Islet of Langerhans (tissue), 1 donor: ENCODE data around the gene LLGL2.

Experiments
- FAIRE-seq: peaks from one replicate; lab custom pipeline; 2011; peaks lifted over from hg19 to GRCh38; lab: Jason Lieb, UNC

LLGL2 gene

DNA sequence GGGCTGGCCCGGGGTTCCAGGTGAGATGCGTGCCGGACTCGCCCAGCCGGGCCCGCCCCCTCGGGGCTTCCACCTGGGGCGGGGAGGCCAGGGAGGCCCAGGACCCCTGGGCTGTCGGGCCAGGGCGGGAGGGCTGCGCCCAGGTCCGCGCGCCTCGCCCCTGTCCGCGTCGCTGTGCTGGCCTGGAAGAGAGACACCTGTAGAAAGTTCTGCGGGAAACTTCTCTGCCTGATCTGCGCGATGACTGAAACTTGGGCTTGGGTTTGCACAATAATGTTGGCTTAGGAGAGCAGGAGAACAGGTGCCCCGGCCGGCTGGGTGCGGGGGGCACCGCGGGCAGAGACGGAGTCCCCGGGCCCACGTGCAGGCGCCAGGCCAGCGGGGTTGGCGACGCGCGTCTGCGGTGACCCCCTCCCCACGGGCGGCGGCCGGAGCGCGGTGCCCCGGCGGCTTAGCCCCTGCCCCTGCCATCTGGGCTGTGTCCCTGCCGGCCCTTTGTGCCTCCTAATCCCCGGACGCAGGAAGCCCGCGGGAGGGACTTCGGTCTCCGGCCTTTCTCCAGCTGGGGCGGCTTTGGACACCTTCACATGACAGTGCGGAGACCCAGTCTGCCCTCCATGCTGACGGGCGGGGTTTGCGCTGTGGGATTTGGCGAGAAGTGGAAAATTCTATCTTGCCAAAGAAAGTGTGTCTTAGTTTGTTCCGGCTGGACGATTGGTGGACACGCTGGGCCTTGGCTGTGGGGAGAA, 483 bp downstream of the LLGL2 start:
- FAIRE-seq = no peak

DNA sequence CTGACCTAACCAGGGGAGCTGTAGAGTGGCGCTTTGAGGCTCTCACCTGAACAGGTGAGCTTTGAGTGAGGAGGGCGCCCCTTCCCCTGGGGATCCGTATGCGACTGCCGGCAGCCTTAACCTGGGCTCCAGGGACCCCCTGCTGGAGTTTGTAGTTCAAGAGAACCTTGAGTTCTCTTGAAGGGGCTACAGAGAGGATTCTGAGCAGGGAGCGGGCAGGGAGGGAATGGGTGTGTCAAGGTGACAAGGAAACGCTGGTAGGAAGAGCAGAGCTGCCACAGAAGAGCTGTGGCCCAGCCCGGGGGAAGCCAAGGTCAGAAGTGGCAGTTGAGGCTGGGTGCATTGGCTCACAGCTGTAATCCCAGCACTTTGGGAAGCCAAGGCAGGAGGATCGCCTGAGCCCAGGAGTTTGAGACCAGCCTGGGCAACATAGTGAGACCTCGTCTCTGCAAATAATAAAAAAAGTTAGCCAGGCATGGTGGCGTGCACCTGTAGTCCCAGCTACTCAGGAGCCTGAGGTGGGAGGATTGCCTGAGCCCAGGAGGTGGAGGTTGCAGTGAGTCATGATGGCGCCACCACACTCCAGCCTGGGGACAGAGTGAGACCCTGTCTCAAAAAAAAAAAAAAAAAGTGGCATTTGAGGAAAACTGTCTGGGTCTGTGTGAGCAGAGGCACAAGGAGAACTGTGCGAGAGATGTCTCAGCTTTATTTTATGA, 1.2 kb downstream of the LLGL2 start:
- FAIRE-seq = no peak

DNA sequence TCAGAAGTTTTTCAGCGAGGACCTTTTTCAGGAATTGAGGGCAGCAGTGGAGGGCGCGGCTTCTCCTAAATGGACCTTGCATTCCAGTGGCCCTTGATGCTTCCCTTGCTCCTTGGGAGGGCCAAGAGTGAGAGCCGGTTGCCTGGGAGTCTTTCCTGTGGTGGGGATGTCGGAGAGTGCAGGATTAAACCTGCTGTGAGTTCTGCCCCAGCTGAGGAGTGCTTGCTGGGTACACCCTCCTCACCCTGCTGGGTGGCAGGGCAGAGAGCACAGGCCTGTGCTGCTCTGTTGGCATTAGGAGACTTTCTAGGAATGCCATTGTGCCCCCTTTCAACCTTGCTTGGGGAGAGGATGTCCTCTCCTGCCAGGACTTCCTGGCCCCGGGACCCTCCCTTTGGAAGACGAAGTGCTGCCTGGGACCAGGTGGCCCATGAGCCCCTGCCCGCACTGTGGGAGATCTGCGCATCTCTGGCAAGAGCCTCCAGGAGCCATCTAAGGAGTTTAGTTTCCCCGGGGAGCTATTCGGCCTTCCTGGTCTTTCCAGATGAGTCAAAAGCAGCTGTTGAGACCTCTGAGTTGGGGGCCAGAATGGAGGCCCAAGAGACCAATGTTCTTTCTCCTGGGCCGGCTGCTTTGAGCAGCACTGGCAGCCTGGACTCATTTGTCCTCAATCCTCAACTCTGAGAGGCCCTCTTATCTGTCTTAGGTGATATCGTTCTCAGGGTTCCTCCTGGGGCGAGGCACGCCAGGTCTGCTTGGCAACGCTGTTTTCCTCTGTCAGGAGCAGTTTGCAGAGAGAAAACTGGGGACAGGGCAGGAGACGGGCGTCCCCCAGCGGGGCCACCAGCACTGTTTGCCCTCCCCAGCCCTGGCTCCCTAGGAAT, 5.6 kb downstream of the LLGL2 start:
- no peak for FAIRE-seq

DNA sequence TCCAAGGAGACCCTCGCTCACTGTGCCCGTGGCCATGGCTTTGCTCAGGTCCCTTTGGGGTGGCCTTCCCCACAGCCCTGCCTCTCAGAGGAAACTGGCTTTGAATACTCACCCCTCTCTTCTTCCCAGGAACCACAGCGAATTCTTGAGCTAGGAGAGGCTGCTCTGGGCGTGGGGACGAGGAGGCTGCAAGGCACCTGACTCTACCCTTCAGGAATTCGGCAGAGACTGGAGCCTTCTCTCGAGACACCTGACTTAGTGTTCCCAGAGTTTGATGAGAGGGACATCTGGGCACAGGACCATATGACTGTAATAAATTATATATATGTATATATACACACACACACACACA, 6.2 kb downstream of the LLGL2 start:
- no peak for FAIRE-seq

DNA sequence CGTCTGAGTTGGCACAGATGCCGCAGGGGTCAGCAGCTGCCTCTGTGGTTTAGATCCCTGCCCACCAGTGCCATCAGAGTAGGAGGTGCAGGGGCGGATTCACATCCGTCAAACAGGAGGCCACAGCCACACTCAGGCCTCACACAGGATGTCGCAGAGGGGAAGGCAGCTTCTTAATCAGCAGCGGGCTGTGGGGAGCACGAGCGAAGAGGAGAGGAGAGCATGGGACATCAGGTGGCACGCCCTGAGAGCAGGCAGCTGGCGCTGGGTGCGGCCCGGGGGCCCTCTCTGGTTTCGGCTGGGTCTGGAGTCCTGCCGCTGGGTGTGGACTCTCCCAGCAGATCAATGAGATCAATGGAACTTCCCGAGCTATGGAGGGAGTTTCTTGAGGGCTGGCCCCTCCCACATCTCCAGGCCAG, 9.6 kb downstream of the LLGL2 start:
- FAIRE-seq = no peak

DNA sequence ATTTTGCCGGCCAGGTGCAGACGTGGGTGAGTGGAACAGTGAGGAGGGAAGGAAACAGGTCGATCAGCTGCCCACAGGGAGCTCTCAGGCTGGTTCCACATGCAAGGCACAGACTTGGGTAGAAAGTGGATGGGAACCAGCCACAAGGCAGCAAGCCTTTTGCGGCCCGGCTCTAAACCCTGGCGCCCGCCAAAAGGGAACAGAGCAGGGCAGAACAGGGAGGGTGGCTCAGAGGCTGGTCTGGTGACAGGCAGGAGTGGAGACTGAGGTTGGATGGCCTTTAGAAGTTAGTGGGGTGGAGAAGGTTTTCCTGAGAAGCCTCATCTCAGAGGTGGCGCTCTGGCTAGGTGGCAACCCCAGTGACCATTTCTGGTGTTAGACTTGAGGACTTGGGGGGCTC, 10.4 kb downstream of the LLGL2 start:
- FAIRE-seq = no peak

DNA sequence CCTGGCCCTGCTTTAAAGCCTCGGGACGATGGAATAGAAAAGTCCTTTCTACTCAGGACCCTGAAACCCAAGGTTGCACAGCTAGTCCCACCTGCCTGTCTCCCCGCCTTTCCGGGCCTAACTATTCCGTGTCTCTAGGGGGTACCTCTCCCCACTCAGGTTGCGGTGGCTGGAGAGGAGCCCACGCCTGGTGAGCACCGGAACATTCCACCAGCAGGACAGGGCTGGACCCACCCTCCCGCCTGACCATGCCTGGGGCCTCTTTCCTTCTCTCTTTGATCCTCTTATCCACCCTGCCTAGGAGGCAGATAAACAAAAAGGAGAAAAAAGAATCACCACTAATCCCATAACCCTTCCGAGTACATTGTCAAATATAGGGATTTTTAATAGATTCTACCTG, 10.9 kb downstream of the LLGL2 start:
- FAIRE-seq = no peak

DNA sequence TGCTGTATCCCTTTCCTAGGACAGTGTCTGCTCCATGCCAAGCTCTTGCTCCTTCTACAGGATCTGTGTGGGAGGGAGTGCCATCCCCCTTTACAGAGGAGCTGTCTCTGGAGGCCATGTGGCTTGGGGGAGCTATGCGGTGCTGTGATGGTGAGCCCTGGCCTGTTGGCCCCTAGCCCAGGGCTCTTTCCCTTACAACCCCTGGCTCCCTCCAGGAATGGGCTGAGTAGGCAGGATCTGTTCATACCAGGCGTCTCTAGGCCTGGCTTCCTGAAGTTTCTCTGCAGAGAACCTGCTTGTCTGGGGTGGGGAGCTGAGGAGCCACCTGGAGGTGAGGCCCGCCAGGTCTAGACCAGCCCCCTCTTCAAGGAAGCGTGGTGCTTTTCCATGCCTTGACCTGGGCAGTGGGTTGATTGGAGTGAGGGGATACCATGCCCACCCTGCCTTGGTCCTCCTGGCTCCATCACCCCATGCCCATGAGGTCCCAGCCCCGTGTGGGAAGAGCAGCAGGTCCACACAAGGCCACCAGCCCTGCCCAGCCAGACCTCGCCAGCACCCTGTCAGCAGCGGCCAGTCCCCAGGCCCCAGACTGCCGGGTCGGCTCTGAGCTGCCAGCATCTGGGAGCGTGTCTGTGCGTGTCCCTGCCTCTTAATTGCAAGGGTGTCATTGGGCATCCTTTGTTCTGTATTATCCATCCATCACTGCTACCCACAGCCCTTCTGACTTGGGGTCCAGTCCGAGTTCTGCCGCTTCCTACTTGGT, 14.7 kb downstream of the LLGL2 start:
- no peak for FAIRE-seq

DNA sequence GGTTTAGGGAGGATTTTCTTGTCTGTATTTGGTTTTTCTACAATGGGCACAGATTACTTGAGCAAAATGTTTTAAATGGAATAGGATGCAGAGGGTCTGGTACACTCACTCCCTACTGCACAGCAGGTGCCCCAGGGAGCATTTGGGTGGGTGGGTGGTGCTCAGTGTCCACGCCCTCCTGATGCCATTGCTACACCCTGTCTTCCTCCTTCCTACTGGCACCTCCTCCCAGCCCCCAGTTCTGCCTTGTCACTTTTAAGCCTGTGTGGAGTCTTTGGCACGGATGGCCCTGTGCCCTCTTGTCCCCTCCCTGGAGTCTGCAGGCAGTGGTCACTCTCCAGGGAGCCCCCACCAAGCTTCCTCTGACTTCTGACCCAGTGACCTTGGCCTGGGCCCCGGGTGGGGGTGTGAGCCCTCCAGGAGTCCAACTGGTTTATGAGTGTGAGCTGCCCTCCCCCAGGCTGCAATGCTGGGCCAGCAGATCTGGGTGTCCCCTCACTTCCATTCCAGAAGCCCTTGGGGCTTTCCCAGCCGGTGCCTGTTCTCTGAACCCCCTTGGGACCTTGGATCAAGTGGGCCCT, 15.5 kb downstream of the LLGL2 start:
- FAIRE-seq = no peak

DNA sequence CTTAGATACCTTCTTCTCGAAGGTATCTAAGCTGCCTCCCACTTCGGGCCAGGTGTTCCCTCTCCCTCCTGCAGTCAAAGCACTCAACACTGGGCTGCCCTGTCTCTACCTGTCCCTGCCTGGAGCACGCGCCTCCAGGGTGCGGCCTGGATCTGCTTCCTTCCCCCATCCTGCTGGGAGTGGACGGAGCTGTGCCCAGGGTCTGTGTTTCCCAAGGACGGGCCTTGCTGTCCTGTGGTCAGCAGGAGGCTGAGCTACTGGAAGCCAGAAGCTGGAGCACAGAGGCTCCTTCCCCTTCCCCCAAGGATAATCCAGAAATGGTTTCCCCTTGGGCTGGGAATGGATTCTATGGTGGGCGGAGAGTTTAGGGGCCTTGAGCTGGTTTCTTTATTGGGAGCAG, 16.7 kb downstream of the LLGL2 start:
- FAIRE-seq = no peak

DNA sequence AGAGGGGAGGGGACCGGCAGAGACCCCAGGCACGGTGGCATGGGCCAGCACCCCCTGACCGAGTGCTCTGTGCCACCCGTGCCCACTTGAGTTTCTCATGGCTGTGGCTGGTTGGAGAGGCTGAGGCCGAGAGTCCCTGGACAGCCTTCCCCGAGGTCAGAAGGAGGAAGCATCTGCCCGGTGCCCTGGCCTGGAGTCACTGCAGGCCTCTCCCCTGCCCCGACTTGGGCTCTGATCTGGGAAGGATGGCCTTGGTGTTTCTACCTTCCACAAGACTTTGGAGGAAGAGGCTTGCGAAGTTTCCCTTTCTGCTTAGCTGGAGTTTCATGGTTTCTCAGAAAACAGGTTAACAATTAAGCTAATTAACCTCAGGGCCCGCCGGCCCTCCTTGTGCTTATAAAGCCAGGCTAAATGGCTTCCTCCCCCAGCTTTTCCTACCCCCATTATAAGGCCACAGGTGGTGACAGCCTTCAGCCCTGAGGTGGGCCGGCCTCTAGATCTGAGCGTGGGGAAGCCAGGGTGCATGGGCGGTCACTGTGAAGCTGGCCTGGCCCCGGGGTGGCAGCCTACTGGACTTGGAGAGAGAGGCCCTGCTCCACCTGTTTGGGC, 17.3 kb downstream of the LLGL2 start:
- no peak for FAIRE-seq

DNA sequence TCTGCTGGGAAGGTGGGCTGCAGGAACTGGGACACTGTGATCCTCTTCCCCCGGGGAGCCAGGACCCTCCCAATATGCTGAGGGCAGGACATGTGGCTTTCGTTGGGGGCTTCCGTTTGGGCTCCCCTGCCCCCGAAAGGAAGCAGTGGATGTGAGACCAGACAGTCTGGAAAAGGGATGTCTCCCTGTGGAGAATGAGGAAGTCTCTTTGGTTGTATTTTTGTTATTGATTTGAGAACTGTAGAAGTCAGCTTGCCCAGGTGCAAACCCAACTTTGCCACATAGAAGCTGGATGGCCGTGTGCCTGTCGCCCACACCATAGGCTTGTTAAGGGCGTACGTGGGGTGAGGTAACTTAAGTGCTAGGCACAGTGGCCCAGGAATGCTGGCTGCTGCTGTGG, 18.8 kb downstream of the LLGL2 start:
- no peak for FAIRE-seq

DNA sequence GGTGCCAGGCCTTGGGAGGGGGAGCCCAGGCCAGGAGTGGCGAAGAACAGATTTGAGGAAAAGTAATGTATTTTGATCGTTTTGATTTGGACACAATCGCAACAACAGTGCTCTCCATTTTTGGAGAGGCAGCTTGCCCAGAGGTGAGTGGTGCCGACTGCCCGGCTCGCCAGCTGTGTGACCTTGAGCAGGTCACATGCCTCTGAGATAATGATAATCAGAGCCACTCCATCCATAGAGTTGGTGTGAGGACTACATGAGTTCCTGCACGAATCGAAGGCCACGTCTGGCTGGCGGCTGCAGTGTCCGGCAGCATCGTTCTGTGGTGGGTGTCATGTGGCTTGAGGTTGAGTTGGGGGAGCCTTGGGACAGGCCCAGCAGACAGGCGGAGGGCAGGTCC, 20.7 kb downstream of the LLGL2 start:
- no peak for FAIRE-seq

DNA sequence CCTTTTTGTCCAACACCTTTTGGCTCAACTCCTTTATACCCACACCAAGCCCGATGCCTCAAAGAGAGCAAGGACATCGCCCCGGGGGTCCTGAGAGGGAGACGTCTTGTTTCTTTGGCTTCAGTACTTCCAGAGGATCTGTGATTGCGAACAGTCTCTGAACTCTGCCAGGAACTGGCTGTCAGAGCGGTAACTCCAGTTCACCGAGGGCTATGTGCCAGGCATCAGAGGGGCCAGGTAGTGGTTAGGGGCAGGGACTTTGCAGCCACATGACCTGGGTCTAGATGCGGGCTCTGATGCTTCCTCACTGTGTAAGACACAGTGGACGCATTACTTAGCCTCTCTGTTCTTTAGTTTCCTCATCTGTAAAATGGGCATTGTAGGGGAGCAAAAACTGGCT, 21.6 kb downstream of the LLGL2 start:
- no peak for FAIRE-seq

DNA sequence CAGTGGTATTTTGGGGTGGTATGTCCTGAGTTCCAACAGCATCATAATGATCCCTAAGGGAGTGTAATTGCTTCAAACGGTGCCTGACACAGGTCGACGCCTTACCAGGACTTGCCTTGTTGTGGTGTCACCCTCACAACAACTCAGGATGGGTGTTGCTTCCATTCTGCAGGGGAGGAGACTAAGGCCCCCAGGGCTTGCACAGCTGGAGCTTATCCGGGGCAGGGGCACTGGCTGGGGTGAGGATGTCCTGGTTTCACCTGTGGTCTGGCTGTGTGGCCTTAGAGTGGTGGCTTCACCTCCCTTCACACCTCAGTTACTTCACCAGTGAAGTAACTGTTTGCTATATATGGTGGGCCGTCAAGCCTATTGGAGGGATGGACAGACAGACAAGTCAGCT, 23.3 kb downstream of the LLGL2 start:
- FAIRE-seq = no peak

DNA sequence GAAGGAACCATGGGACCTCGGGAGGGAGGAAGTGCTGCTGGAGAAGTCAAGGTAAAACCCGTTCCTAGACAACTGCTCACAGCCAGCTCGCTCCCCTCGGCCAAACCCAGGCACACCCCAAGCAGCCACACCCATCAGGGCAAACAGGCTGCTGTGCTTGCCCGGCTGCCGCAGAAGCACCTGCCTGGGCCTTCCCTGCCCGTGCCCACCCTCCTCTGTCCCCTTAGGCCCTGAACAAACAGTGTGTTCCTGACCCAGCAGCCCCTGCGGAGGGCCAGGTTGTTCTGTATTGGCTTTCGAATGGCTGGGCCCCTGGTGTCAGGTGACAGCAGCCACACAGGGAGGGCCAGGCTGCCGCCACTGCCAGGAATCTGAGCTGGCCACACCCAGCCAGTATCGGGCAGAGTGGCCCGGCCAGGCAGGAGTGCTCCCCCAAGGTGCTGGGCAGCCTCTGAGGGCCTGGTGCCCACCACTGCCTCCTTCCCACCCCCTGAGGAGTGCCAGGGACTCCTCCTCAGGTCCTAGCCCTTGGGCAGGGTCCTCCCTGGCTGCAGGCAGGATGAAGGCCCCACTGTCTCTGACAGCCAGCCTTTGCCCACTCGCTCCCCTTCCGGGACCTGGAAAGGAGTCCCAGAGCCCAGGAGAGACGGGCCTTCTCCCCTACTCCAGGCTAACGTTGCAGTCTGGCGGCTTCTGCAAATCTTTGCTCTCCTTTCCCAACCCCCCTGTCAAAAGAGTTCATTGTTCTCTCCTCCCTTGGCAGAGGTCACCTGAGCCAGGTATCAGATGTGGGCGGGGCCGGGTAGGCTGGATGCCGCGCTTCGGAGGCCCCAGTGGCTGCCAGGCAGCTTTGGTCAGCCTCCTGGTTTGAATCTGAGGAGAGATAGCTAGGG, 24.0 kb downstream of the LLGL2 start:
- no peak for FAIRE-seq

DNA sequence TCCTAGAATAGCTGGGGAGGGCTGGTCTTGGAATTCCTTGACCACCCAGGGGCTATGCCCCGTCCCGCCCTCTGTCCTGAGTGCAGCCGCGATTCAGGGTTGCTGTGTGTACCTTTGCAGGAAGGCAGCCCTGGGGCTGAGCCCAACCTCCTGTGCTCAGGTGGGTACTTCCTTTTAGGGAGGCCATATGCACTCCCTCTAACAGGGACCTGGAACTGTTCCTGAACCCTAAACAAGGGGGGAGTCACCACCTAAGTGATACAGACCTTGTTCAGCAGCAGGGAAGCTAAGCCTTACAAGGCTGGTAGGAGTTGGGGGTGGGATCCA, 24.6 kb downstream of the LLGL2 start:
- FAIRE-seq = no peak

DNA sequence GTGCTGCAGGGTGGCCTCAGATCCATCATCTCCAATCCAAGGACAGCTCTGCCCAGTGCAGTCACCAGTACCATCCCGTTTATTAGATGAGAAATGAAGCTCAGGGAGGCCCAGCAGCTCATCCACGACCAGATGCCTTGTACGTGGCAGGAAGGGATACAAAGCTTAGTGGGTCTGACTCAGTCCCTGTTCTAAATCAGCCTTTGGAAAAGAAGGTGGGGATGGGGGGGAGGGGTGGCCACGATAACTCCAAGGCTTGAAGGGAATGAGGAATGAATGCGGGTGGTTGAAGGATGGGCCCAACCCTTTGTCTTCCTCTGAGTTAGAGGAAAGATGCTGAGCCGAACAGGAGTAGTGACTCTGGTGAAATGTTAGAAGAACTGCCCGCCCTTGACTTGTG, 25.8 kb downstream of the LLGL2 start:
- FAIRE-seq = no peak

DNA sequence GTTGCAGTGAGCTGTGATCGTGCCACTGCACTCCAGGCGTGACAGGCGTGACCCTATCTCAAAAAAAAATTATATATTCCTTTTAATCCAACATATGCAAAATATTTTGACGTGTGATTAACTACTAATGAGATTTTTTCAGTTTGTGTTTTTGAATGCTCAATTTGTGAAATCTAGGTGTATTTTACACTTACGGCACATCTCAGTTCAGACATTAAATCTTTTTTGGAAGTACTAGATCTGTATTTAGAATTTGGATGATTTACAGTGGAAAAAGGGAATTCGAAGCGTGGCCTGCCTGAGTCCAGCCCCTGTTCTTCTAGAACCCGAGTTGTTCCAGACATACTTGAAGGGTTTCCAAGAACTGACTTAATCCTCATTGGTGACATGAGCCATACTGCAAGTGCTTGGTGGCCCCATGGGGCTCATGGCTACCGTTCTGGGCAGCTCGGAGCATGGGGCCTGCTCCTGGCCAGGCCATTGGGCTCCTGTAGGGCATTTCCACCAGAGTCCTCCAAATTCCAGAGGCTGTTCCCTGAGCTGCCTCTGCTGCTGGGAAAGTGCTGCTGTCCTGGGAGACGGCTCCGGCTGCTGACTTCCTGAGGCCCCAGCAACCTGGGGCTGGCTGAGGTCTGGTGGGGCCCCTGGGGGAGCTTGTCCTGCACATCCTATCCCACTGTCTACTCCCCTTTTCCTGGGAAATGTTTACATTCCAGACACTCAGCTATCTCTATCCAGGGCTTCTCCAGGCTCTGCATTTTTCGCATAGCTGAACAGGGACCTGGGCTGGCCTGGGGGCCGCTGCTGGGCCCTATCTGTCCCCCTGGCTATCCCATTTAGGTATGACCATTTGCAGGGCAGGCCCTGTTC, 27.2 kb downstream of the LLGL2 start:
- FAIRE-seq = no peak
